GM12801 (cell line): ENCODE data around the gene RPL18.

Source experiments
- CTCF ChIP-seq: IDR thresholded peaks from one replicate; pipeline ENCODE4 v1.5.1; 2011; ENCODE audit warnings: control low read depth; ENCODE audit not compliant: insufficient read length; ENCODE audit errors: extremely low read depth

The RPL18 gene

GRCh38 chr19:48624791-48625723, 6.1 kb upstream of the RPL18 start:
- TF ChIP-seq CTCF, result no peak

- TF ChIP-seq CTCF, result no peak
Measured at GRCh38 chr19:48624067-48624594, 5.2 kb upstream of the RPL18 start.

- TF ChIP-seq CTCF, result no peak
Measured at GRCh38 chr19:48623556-48624066, 4.6 kb upstream of the RPL18 start.

- no peak for TF ChIP-seq CTCF
Measured at GRCh38 chr19:48619692-48620585, 961 bp upstream of the RPL18 start.

- no peak for TF ChIP-seq CTCF
Measured at GRCh38 chr19:48618278-48618915, 581 bp downstream of the RPL18 start.

- no peak for TF ChIP-seq CTCF
Measured at GRCh38 chr19:48617146-48617937, 1.6 kb downstream of the RPL18 start.
